Vagina (tissue), 2 donors: ENCODE results near the gene FAM53A.

Experiments
- CTCF ChIP-seq, 3 experiments: fragments of 450-650 bp in 2 of 3; fragments of 200-600 bp in 1 of 3; sonication (generic) in 1 of 3; IDR thresholded peaks; one replicate each; pipeline ENCODE4 v1.5.1; 2017 to 2019; ENCODE audit warnings: antibody characterized with exemption in 3 of 3, mild to moderate bottlenecking in 2 of 3, moderate library complexity in 2 of 3
- POLR2A ChIP-seq, 2 donors: fragments of 450-650 bp; IDR thresholded peaks; one replicate each; pipeline ENCODE4 v1.6.1; 2017; ENCODE audit warnings: antibody characterized with exemption in 2 of 2, mild to moderate bottlenecking in 2 of 2, moderate library complexity in 2 of 2
- POLR2AphosphoS5 ChIP-seq, 2 donors: sonication (generic); formaldehyde crosslinking; IDR thresholded peaks; one replicate each; pipeline ENCODE4 v1.9.0; 2017; ENCODE audit warnings: antibody characterized with exemption in 2 of 2, mild to moderate bottlenecking in 2 of 2, low read depth in 1 of 2; ENCODE audit not compliant: insufficient read depth in 1 of 2

GRCh38 chr4:1666391-1666790 lies 17.7 kb downstream of the FAM53A start:
- TF ChIP-seq POLR2A (IDR thresholded peaks at IDR 0.05): no peak
- TF ChIP-seq POLR2AphosphoS5 (IDR thresholded peaks at IDR 0.05; ENCODE audit: insufficient read depth in 1 of 2, low read depth in 1 of 2): no peak
- TF ChIP-seq CTCF (IDR thresholded peaks at IDR 0.05): no peak
